ENCODE data around the gene ZNF878. TPM values are rescaled to one million over a fixed set of nuclear protein-coding genes. Genes with fewer than 3 reads are reported as not detected.
A peak's percentile ranks its signal among the peaks of the same experiment; 100 is the strongest.

Gene ZNF878
- total and polyA plus RNA-seq, 2 donors (not counting 3 experiments of a cell fraction or from before 2014, with no cell fraction given): 0.51 TPM; not detected in 1

GRCh38 chr19:12092065-12092867 lies 39.5 kb upstream of the ZNF878 start:
- Histone ChIP-seq H3K4me2 (ENCODE audit: insufficient read depth, low read length) (peak overlapping the region; percentile 33), H4K20me1 (replicated peaks; ENCODE audit: control insufficient read depth, extremely low read depth, insufficient read depth, low read length) (no peaks in the 10 kb centered on the region), H3K27me3 (ENCODE audit: control insufficient read depth in 2 of 2, insufficient read depth in 2 of 2, low read length in 2 of 2) (no peaks in the 10 kb centered on the region), H3K9me3 (replicated peaks; ENCODE audit: control insufficient read depth, insufficient read depth, low read length) (no peaks in the 10 kb centered on the region), H3K4me3 (replicated peaks in 1 of 3; ENCODE audit: insufficient read depth in 1 of 3, low read depth in 1 of 3, low read length in 3 of 3) (peak overlapping the region; percentile 33 to 49 (median 44)), H3K79me2 (ENCODE audit: control insufficient read depth, insufficient read depth, low read length) (no peaks in the 10 kb centered on the region), H3K4me1 (ENCODE audit: control insufficient read depth, extremely low read depth, insufficient read depth, low read length) (peaks cover 3% of the 10 kb centered on the region), H2AFZ (ENCODE audit: low read depth, low read length) (peak overlapping the region; percentile 63), H3K9ac (replicated peaks; ENCODE audit: extremely low read depth, insufficient read depth, low read length) (peak overlapping the region; percentile 27), H3K36me3 (ENCODE audit: control insufficient read depth in 2 of 2, extremely low read depth in 1 of 2, insufficient read depth in 2 of 2, low read length in 2 of 2) (no peaks in the 10 kb centered on the region), H3K9me1 (replicated peaks; ENCODE audit: control insufficient read depth, extremely low read depth, insufficient read depth, low read length) (no peaks in the 10 kb centered on the region), H3K27ac (ENCODE audit: insufficient read depth, low read depth, low read length) (no peak overlapping the region)
- TF ChIP-seq POLR2A (IDR thresholded peaks at IDR 0.05; ENCODE audit: low read depth, low read length) (peak; percentile 47), CTCF (IDR thresholded peaks at IDR 0.05; ENCODE audit: extremely low read depth in 1 of 2, insufficient read depth in 1 of 2, low read depth in 1 of 2, low read length in 2 of 2) (no peak)
- FAIRE-seq: peak; percentile 81
- peak; percentile 71 for DNase-seq (ENCODE audit: low read depth, low spot score)
- POLR2A ChIA-PET: no interaction called here
- TSS peak; percentile 59 for BruUV-seq (replicated peaks)
- intact Hi-C loops (cut with micrococcal nuclease): loop anchor here (1.0 kb wide), 1 partner anchor 49 kb away; no protein-coding TSS in a partner anchor
- dilution Hi-C loops (cut with MboI; ENCODE audit: extremely low pct_ligation_motif_present, low sequenced_read_pairs): no loop called here
- CTCF ChIA-PET: interaction anchor here (0.9 kb wide), 1 partner anchor 15 kb away, joined by 3 read pairs; no protein-coding TSS in a partner anchor

GRCh38 chr19:12090807-12091206 lies 38.0 kb upstream of the ZNF878 start:
- Histone ChIP-seq H3K79me2 (ENCODE audit: control insufficient read depth, insufficient read depth, low read length) (no peaks in the 10 kb centered on the region), H3K9me3 (replicated peaks; ENCODE audit: control insufficient read depth, insufficient read depth, low read length) (no peaks in the 10 kb centered on the region), H2AFZ (ENCODE audit: low read depth, low read length) (no peak overlapping the region), H3K4me2 (ENCODE audit: insufficient read depth, low read length) (no peak overlapping the region), H4K20me1 (replicated peaks; ENCODE audit: control insufficient read depth, extremely low read depth, insufficient read depth, low read length) (no peaks in the 10 kb centered on the region), H3K4me3 (replicated peaks in 1 of 3; ENCODE audit: insufficient read depth in 1 of 3, low read depth in 1 of 3, low read length in 3 of 3) (no peak overlapping the region), H3K9me1 (replicated peaks; ENCODE audit: control insufficient read depth, extremely low read depth, insufficient read depth, low read length) (no peaks in the 10 kb centered on the region), H3K27ac (ENCODE audit: insufficient read depth, low read depth, low read length) (no peak overlapping the region), H3K9ac (replicated peaks; ENCODE audit: extremely low read depth, insufficient read depth, low read length) (no peak overlapping the region), H3K36me3 (ENCODE audit: control insufficient read depth in 2 of 2, extremely low read depth in 1 of 2, insufficient read depth in 2 of 2, low read length in 2 of 2) (no peaks in the 10 kb centered on the region), H3K4me1 (ENCODE audit: control insufficient read depth, extremely low read depth, insufficient read depth, low read length) (peaks cover 3% of the 10 kb centered on the region), H3K27me3 (ENCODE audit: control insufficient read depth in 2 of 2, insufficient read depth in 2 of 2, low read length in 2 of 2) (no peaks in the 10 kb centered on the region)
- FAIRE-seq (no peak), DNase-seq (ENCODE audit: low read depth, low spot score) (peak; percentile 30)
- ChIA-PET POLR2A (no interaction called here), CTCF (interaction anchor here (0.5 to 1.5 kb wide), 17 partner anchors 18 to 666 kb away, joined by 3 to 17 read pairs (median 4); partner anchors contain the start of genes ZNF136, ZNF20, ZNF44 and ZNF442)
- TF ChIP-seq CTCF (IDR thresholded peaks at IDR 0.05; ENCODE audit: extremely low read depth in 1 of 2, insufficient read depth in 1 of 2, low read depth in 1 of 2, low read length in 2 of 2) (peak; percentile 43 to 53), POLR2AphosphoS5 (IDR thresholded peaks at IDR 0.05; ENCODE audit: insufficient read depth, low read depth, low read length) (no peak)
- intact Hi-C loops (cut with micrococcal nuclease) (no loop called here), dilution Hi-C loops (cut with MboI; ENCODE audit: extremely low pct_ligation_motif_present, low sequenced_read_pairs) (no loop called here)
- BruUV-seq (replicated peaks): no TSS peak

Measured in endothelial cell of umbilical vein (primary cell).